Mesodermal cell (in vitro differentiated cells): ENCODE measurements around the gene AK9.
"Not testable (repeated sequence)": the region's sequence is repeated elsewhere in the genome, so short reads cannot be mapped to it uniquely, and the experiment has no call there.

Source experiments
- H3K27ac ChIP-seq: 2 replicates; pipeline ENCODE4 v1.7.0; 2013; ENCODE audit warnings: mild to moderate bottlenecking, low read depth, low read length, moderate library complexity; ENCODE audit not compliant: severe bottlenecking
- H3K36me3 ChIP-seq: 2 replicates; pipeline ENCODE4 v1.7.1; 2013; ENCODE audit warnings: mild to moderate bottlenecking, low read length, moderate library complexity; ENCODE audit not compliant: control insufficient read depth, insufficient read depth
- H3K4me1 ChIP-seq: one replicate; pipeline ENCODE4 v1.7.1; 2013; ENCODE audit warnings: mild to moderate bottlenecking, low read length; ENCODE audit not compliant: insufficient read depth, control insufficient read depth, poor library complexity, severe bottlenecking
- H3K4me3 ChIP-seq: 2 replicates; pipeline ENCODE4 v1.7.0; 2013; ENCODE audit warnings: low read length, control low read depth, mild to moderate bottlenecking; ENCODE audit not compliant: insufficient read depth, poor library complexity, severe bottlenecking; ENCODE audit errors: extremely low read depth
- H3K9me3 ChIP-seq: 2 replicates; pipeline ENCODE4 v1.7.1; 2013; ENCODE audit warnings: mild to moderate bottlenecking, low read length, moderate library complexity; ENCODE audit not compliant: control insufficient read depth
- WGBS, 2 experiments: methylation state at CpG; one replicate each; pipeline ENCODE4 v1.1.5; 2013; ENCODE audit warnings: missing lambda C conversion rate in 2 of 2; ENCODE audit not compliant: insufficient coverage in 2 of 2; 5-methylcytosine and 5-hydroxymethylcytosine counted together

Gene AK9

DNA sequence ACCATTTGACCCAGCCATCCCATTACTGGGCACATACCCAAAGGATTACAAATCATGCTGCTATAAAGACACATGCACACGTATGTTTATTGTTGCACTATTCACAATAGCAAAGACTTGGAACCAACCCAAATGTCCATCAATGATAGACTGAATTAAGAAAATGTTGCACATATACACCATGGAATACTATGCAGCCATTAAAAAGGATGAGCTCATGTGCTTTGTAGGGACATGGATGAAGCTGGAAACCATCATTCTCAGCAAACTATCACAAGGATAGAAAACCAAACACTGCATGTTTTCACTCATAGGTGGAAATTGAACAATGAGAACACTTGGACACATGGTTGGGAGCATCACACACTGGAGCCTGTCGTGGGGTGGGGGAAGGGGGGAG is 121.1 kb downstream of the AK9 start:
- not testable (repeated sequence) for H3K4me3 ChIP-seq, H3K9me3 ChIP-seq, H3K4me1 ChIP-seq, H3K36me3 ChIP-seq, H3K27ac ChIP-seq
- 100% methylated on average over 1 of the region's 2 CpGs; no CpG with 5 or more reads in 1 of the 2 experiments for WGBS, 2 experiments

DNA sequence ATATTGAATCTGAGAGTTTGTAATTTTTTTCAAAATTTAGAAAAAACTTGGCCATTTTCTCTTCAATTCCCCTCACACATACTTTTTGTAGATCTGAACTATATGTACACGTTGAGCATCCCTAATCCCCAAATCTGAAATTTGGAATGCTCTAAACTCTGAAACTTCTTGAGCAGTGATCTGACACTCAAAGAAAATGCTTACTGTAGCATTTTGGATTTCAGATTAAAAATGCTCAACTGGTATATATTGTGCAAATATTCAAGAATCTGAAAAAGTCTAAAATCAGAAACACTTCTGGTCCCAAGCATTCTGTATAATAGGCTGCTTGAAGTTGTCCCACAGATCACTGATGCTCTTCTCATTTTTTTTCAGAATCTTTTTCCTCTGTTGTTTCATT is 129.2 kb downstream of the AK9 start:
- Histone ChIP-seq H3K27ac (no peak overlapping the region), H3K4me3 (no peak overlapping the region), H3K36me3 (no peaks in the 10 kb centered on the region), H3K9me3 (no peaks in the 10 kb centered on the region), H3K4me1 (no peaks in the 10 kb centered on the region)
- 100% methylated on average over 1 of the region's 1 CpG; no CpG with 5 or more reads in 1 of the 2 experiments for WGBS, 2 experiments

DNA sequence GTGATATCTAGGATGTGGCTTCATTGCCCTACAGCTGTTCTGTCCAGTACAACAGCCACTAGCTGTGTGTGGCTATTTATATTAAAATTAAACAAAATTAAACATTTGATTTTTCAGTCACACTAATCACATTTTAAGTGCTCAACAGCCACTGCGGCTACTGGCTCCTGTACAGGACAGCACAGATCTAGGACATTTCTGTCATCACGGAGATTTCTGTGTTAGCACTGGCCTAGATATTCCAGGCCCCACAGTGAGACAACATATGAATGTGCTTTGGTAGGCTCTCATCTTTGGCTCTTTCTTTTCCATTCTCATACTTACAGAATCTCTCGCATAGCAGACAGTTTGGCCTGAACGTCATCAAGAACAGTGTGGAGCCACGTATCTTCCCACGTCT is 159.6 kb downstream of the AK9 start:
- H3K27ac ChIP-seq = no peak overlapping the region
- H3K4me3 ChIP-seq = no peak overlapping the region
- 93 to 94% methylated on average over 3 to 4 of the region's 6 CpGs for WGBS, 2 experiments

DNA sequence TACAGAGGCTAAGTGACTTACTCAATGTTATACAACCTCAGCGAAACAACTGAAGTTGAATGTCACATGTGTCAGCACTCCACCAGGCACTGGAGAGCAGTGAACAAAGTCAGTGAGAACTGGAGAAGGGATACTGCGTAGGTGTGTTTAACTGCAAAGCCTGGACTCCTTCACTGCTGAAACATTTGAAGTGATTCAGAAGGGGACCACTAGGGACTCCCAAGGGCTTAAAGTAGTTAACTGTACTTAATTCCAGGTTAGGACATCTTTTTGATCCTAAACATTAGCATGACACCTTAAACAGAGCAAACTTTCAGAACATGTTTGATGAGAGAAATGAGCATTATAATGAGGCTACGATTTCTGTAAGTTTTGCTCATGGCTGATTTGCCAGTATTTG is 163.0 kb downstream of the AK9 start:
- Histone ChIP-seq H3K4me1 (no peaks in the 10 kb centered on the region), H3K27ac (no peak overlapping the region), H3K9me3 (no peaks in the 10 kb centered on the region), H3K36me3 (no peaks in the 10 kb centered on the region), H3K4me3 (no peak overlapping the region)
- 84 to 89% methylated on average over 2 to 3 of the region's 3 CpGs for WGBS, 2 experiments

More for the DNA sequence above, 159.6 kb downstream of the AK9 start:
- H3K9me3 ChIP-seq = no peaks in the 10 kb centered on the region
- H3K36me3 ChIP-seq = no peaks in the 10 kb centered on the region
- no peaks in the 10 kb centered on the region for H3K4me1 ChIP-seq

DNA sequence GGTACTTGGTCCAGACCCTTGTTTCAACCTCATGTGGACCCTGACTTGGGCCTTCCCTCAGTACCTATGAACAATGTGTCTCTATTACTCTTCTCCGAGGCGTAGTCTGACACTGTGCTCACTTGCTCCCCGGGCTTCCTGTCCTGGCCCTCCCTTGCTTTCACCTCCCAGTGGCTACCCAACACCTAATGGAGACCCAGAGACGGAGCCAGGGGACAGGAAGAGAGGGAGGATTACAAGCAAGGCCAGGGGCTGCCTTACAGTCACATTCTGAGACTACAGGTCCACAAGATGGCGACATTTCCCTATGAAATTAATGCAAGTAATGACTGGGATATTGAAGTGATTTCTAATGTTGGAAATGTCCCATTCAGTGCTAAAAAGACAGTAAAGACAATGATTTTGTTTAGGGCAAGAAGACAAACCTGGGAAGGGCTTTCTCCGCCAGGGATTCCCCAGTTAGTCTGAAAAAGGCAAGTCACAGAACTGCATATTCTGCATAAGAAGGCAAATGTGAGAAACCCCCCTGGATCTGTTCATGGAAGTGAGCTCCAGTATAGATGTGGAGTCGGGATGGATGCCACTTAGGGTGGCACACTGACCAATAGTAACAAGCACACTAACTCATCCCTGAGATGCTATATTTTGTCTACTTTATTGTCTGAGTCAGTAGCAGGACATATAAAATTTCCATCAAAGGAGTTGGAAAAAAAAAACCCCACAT is 163.9 kb downstream of the AK9 start:
- no peak overlapping the region for H3K4me3 ChIP-seq
- 33 to 51% methylated on average over 1 to 5 of the region's 7 CpGs for WGBS, 2 experiments

GRCh38 chr6:109524129-109524528 is 166.9 kb downstream of the AK9 start:
- Histone ChIP-seq H3K36me3 (no peaks in the 10 kb centered on the region), H3K4me1 (no peaks in the 10 kb centered on the region), H3K4me3 (no peak overlapping the region), H3K9me3 (no peaks in the 10 kb centered on the region), H3K27ac (no peak overlapping the region)

More for the DNA sequence above, 163.9 kb downstream of the AK9 start:
- Histone ChIP-seq H3K9me3 (no peaks in the 10 kb centered on the region), H3K27ac (no peak overlapping the region), H3K36me3 (no peaks in the 10 kb centered on the region), H3K4me1 (no peaks in the 10 kb centered on the region)

- Histone ChIP-seq H3K9me3 (no peaks in the 10 kb centered on the region), H3K36me3 (no peaks in the 10 kb centered on the region), H3K4me1 (no peaks in the 10 kb centered on the region), H3K27ac (no peak overlapping the region), H3K4me3 (no peak overlapping the region)
- 88 to 100% methylated on average over 2 of the region's 2 CpGs for WGBS, 2 experiments
These were observed 167.5 kb downstream of the AK9 start for GRCh38 chr6:109523478-109523877.

DNA sequence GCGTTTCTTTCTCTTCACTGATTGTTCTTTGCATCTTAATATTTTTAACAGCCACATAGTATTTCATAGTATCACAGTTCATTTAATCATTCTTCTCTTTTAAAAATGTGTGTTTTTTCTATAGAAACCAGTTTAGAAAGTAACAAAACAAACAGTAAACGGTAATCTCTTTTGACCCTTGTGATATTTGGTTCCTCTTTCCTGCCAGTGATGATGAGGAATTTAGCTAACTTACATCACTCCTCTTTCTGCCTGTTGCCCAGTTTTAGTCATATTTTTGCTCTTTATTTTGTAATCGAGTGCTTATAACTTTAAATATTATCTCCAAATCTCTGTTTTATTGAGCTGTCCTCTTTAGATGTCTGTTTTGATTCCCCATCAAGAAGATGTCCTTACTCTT is 169.9 kb downstream of the AK9 start:
- WGBS, 2 experiments = 100% methylated on average over 1 of the region's 3 CpGs; no CpG with 5 or more reads in 1 of the 2 experiments
- H3K36me3 ChIP-seq = no peaks in the 10 kb centered on the region

DNA sequence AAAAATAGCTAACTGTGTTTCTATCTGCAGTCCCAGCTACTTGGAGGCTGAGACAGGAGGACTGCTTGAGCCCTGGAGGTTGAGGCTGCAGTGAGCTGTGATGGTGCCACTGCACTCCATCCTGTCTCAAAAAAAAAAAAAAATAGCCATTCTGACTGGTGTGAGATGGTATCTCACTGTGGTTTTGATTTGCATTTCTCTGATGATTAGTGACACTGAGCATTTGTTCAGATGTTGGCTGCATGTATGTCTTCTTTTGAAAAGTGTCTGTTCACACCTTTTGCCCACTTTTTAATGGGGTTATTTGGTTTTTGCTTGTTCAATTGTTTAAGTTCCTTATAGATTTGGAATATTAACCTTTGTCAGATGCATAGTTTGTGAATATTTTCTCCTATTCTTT is 171.4 kb downstream of the AK9 start:
- not testable (repeated sequence) for H3K36me3 ChIP-seq, H3K27ac ChIP-seq, H3K9me3 ChIP-seq, H3K4me3 ChIP-seq, H3K4me1 ChIP-seq

More for the DNA sequence above, 169.9 kb downstream of the AK9 start:
- Histone ChIP-seq H3K9me3 (no peaks in the 10 kb centered on the region), H3K4me1 (no peaks in the 10 kb centered on the region), H3K4me3 (no peak overlapping the region), H3K27ac (no peak overlapping the region)

DNA sequence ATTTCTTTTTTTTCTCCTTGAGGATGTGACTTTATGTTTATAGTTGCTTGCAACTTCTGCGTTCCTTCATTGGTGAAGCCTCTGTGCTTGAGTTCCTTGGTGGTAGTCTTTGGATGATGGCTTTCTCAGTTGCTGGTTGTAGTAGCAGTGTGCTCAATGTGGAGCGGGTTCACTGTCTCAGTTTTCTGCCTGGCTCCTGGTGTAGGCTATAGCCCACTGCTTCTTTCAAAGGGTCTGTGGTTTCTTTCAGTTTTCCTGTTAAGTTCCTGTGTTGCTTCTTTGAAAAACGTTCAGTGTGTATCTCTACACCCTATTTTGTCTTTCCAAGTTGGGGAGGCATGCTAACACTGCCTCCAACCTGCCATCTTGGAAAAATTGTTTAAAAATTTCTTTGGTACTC is 174.1 kb downstream of the AK9 start:
- Histone ChIP-seq H3K36me3 (no peaks in the 10 kb centered on the region), H3K4me1 (no peaks in the 10 kb centered on the region), H3K4me3 (no peak overlapping the region), H3K27ac (no peak overlapping the region), H3K9me3 (no peaks in the 10 kb centered on the region)
- WGBS, 2 experiments = 83 to 95% methylated on average over 1 to 2 of the region's 3 CpGs

DNA sequence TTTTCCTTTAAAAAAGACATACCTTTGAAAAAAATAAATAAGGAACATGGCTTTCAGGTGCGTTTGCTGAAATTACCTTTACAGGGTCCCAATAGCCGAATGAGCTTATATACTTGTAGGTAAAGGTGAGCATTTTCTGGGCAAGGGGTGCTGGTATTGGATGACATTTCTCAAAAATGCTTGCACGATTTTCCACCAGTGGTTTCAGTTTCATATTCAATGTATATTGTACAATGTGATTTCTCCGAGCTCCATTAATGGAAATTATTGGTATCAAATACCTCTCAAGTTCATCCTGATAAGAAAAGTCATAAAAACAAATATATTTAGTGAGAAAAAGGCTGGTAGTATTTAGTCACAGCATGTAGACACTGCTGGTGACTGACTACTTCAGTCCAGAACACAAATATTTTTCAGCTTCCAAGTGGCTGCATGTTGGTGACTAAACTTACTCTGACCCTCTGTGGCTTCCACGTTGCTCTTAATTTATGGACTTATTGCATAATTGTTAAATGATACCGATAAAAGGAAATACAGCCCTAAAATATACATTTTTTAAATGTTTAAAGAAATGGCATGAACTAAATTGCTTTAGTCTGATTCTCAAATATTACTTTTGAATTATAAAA is 175.1 kb downstream of the AK9 start:
- 93 to 94% methylated on average over 2 of the region's 6 CpGs for WGBS, 2 experiments
- Histone ChIP-seq H3K27ac (no peak overlapping the region), H3K4me3 (no peak overlapping the region), H3K9me3 (peaks cover 4% of the 10 kb centered on the region), H3K36me3 (no peaks in the 10 kb centered on the region), H3K4me1 (no peaks in the 10 kb centered on the region)
